ENCODE measurements around the gene CPED1.

- TF ChIP-seq CTCF (IDR thresholded peaks at IDR 0.05) (no peak), POLR2A (IDR thresholded peaks at IDR 0.05) (no peak)
These were observed 354.1 kb downstream of the CPED1 start for GRCh38 chr7:121342631-121343030.

Data from vagina (tissue), 2 donors.